ENCODE data around the gene PLXNA2. TPM values are rescaled to one million over a fixed set of nuclear protein-coding genes. Genes with fewer than 3 reads are reported as not detected.

PLXNA2 gene
- total and polyA plus RNA-seq, 11 donors, result 9.2 to 28.2 (median 18.0) TPM

- intact Hi-C loops (cut with DNase I), result loop anchor here in 8 of 10 donors (2.0 to 10.0 kb wide), 6 partner anchors 43 to 157 kb away; partner anchors contain the start of gene PLXNA2 (in 1 of the 8)
- no peaks in the 10 kb centered on the region for H3K27me3 ChIP-seq
- no peak overlapping the region for H3K4me3 ChIP-seq
- no peaks in the 10 kb centered on the region for H3K9me3 ChIP-seq
- H3K4me1 ChIP-seq, result peaks cover 0 to 37% (median 29%) of the 10 kb centered on the region in 12 donors
- 23 to 40% (median 31%) methylated on average over 3 to 6 of the region's 6 CpGs for WGBS, 4 donors
- DNase-seq (peak in 3 of 5 donors; percentile 19 to 65 (median 35)), ATAC-seq (peak in 3 of 4 donors; percentile 37 to 52 (median 43))
- TF ChIP-seq POLR2A (IDR thresholded peaks at IDR 0.05), result no peak
- TF ChIP-seq, protein P1, sequence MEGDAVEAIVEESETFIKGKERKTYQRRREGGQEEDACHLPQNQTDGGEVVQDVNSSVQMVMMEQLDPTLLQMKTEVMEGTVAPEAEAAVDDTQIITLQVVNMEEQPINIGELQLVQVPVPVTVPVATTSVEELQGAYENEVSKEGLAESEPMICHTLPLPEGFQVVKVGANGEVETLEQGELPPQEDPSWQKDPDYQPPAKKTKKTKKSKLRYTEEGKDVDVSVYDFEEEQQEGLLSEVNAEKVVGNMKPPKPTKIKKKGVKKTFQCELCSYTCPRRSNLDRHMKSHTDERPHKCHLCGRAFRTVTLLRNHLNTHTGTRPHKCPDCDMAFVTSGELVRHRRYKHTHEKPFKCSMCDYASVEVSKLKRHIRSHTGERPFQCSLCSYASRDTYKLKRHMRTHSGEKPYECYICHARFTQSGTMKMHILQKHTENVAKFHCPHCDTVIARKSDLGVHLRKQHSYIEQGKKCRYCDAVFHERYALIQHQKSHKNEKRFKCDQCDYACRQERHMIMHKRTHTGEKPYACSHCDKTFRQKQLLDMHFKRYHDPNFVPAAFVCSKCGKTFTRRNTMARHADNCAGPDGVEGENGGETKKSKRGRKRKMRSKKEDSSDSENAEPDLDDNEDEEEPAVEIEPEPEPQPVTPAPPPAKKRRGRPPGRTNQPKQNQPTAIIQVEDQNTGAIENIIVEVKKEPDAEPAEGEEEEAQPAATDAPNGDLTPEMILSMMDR (IDR thresholded peaks at IDR 0.05), result no peak
- H3K27ac ChIP-seq, result peak overlapping the region in 10 of 12 donors; percentile 25 to 78 (median 44)
- peaks cover 0 to 62% (median 29%) of the 10 kb centered on the region in 9 donors for H3K36me3 ChIP-seq
These were observed 154.3 kb downstream of the PLXNA2 start for GRCh38 chr1:208089761-208090370.

DNA sequence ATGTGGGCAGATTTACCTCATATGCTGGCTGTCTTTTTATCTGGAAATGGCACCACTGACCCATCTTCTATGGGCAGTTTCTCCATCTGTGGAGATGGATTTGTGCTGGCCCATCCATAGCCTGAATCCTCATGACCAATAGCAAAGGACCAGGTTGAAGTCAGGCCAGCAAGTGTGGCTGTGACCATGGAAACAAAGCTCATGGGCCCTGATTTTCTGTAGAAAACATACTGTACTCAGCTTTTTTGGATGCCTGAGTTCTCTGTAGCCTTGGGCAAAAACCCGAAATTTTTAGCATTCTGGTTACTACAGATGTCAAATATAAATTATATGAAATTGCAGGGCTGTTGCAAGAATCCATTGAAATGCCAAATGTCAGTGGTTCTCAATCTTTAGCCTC is 155.0 kb downstream of the PLXNA2 start:
- no peaks in the 10 kb centered on the region for H3K9me3 ChIP-seq
- peaks cover 0 to 41% (median 31%) of the 10 kb centered on the region in 12 donors for H3K4me1 ChIP-seq
- 82 to 95% (median 90%) methylated on average over 1 of the region's 1 CpG for WGBS, 4 donors
- intact Hi-C loops (cut with DNase I), result loop anchor here in 2 of 10 donors (5.0 to 10.0 kb wide), 2 partner anchors 42 to 46 kb away; no protein-coding TSS in a partner anchor
- H3K4me3 ChIP-seq, result no peak overlapping the region
- TF ChIP-seq, protein P1 (IDR thresholded peaks at IDR 0.05), result no peak
- no peak for TF ChIP-seq POLR2A (IDR thresholded peaks at IDR 0.05)
- peaks cover 0 to 62% (median 28%) of the 10 kb centered on the region in 9 donors for H3K36me3 ChIP-seq
- H3K27ac ChIP-seq, result peak overlapping the region in 1 of 12 donors; percentile 39
- DNase-seq, result no peak
- ATAC-seq, result peak in 1 of 4 donors; percentile 25
- no peaks in the 10 kb centered on the region for H3K27me3 ChIP-seq

DNA sequence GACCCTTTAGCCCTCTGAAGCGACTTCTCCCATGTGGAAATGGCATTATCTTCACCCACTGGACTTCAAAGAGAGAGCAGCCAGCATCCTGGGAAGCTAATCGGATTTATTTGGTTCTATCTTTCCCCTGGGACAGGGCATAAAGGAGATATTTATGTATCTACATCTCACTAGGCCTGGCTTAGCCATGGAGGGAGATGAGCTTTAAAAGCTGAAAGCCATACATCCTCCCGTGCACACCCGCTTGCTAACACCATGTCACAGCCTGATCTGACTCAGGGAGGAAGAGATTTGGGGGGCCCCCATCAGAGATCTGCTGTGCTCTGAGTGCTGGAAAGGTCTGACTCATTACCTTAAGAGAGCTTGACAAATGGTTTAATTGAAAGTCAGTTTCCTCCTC is 155.9 kb downstream of the PLXNA2 start:
- intact Hi-C loops (cut with DNase I), result loop anchor here in 2 of 10 donors (5.0 to 10.0 kb wide), 2 partner anchors 41 to 46 kb away; no protein-coding TSS in a partner anchor
- peaks cover 0 to 48% (median 32%) of the 10 kb centered on the region in 12 donors for H3K4me1 ChIP-seq
- H3K4me3 ChIP-seq, result no peak overlapping the region
- no peak for ATAC-seq
- 82 to 90% (median 88%) methylated on average over 4 of the region's 4 CpGs for WGBS, 4 donors
- H3K9me3 ChIP-seq, result no peaks in the 10 kb centered on the region
- no peaks in the 10 kb centered on the region for H3K27me3 ChIP-seq
- DNase-seq, result no peak
- TF ChIP-seq POLR2A (IDR thresholded peaks at IDR 0.05), result no peak
- TF ChIP-seq, protein P1 (IDR thresholded peaks at IDR 0.05), result no peak
- H3K27ac ChIP-seq, result no peak overlapping the region
- peaks cover 0 to 63% (median 30%) of the 10 kb centered on the region in 9 donors for H3K36me3 ChIP-seq
